HG03196 (cell line): ENCODE data around the gene TBC1D10B.
A peak's percentile ranks its signal among the peaks of the same experiment; 100 is the strongest.

Source experiments
- ATAC-seq: cut with Tn5 transposase; IDR thresholded peaks from one replicate; pipeline ENCODE4 v1.9.1; 2021; ENCODE audit not compliant: unreplicated experiment

The TBC1D10B gene

DNA sequence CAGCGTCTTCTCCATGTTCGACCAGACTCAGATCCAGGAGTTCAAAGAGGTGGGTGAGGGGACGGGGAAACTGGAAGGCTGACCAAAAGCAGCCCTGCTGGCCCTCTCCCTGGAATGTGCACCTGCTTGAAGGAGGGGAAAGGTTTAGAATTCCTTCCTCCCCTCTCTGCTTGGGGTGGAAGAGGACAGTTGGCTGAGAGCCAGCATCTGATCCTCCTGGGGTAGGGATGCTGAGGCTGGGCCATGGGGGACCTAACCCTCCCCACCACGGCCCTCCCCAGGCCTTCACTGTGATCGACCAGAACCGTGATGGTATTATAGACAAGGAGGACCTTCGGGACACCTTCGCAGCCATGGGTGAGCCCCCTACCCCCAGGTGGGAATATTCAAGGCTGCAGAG, 5.6 kb upstream of the TBC1D10B start:
- no peak for ATAC-seq

DNA sequence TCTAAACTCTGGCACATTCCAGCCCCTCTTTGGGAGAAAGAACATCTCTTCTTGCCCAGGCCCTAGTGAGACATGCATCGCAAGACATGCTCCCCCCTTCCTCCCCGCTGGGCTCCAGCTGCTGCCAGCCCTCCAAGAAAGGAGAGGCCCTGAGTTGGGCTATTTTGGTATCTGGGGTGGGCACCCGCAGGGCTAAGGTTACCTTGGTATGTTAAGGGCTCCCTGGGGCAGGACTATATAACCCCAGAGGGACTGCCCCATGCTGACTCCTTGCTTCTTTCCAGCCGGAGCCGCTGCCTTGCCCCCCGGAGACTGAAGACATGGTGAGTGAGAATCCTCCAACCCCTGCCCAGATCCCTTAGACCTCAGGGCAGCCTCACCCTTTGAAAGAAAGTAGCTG, 4.2 kb upstream of the TBC1D10B start, which contains the start of gene MYL11:
Gene MYL11 (plus strand): TSS at position 265 of the 400 bp plus-strand sequence. CDS start 56 bp downstream, at position 321.
- no peak for ATAC-seq

DNA sequence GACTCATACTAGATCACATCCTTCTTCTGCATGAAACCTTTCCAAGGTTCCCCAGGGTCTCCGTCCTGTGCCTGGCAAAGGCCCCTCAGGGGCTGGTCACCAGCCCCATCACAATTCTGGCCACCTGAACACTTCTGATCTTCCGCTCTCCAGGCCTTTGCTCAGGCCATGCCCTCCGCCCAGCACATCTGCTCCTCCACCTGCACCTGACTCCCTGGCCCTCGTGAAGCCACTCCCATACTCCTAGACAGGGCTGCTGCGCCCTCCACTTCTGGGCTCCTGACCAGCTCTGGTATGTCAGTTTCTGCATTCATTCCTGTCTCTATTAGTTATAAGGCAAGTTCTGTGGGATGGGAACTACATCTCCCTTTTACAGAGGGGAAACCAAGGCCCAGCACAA, 2.4 kb upstream of the TBC1D10B start:
- ATAC-seq = no peak

DNA sequence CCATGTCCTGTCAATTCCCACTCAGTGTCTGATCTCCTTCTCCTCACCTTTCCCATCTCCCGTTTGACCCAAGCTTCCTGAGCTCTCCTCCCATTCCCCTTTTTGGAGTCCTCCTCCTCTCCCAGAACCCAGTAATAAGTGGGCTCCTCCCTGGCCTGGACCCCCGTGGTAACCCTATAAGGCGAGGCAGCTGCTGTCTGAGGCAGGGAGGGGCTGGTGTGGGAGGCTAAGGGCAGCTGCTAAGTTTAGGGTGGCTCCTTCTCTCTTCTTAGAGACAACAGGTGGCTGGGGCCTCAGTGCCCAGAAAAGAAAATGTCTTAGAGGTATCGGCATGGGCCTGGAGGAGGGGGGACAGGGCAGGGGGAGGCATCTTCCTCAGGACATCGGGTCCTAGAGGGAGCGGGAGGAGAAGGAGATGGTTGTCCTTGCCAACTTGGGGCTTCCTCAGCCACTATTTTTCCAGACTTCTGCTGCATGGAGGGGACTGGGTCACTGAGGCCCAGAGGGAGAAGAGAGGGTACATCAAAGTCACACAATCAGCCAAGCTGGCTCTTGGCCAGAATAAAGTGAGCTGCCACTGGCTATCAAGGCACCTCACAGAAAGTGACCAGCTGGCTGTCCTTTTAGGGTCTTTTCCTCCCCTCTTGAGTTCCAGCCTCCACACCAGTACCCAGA, 1.9 kb upstream of the TBC1D10B start:
- ATAC-seq = no peak

DNA sequence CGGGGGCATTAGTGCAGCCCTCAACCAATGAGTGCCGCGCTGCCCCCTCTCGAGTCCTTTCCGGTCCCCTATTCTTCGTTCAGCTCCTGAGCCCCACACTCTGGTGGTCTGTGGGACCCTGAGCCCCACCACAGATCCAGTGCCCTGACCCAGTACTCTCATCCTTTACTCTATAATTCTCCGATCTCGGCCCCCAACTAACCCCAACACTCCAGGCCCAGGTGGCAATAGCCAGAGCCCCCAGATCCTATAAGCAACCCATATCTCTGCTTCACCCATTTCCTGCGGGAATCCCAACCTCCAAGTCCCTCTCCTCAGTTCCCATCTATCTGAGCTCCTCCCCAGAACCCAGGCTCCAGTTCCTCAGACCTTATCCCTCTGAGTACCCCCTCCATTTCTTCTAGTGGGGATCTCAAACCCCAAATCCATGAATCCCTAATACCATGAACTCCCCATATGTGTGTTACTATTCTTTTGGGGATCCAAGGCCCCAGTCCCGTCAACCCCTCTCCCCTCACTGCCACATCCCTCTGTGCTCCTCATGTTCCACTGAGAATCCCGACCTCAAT, 1.0 kb upstream of the TBC1D10B start:
- ATAC-seq = no peak

DNA sequence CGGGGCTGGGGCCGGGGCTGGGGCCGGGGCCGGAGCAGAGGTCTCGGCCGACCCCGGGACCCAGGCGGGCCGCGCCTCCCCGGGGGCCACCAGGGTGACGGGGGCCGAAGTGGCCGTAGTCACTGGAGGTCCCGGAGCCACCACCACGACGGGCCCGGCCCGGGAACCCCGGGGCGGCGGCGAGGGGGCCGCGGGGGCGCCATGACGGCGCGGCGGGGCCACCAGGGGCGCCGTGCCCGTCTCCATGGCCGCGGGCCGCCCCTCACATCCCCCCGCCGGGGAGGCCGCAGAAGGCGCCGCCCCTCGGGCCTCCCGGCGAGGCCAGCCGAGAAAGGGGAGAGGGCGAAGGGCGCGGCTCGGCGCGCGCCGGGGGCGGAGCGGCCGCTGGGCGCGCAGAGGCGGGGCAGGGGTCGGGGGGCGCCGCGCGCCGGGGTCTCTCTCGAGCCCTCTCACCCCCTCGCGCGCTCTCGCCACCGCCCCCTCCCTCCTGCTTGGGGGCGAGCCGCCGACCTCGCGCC, 297 bp downstream of the TBC1D10B start:
- ATAC-seq = peak; percentile 8

DNA sequence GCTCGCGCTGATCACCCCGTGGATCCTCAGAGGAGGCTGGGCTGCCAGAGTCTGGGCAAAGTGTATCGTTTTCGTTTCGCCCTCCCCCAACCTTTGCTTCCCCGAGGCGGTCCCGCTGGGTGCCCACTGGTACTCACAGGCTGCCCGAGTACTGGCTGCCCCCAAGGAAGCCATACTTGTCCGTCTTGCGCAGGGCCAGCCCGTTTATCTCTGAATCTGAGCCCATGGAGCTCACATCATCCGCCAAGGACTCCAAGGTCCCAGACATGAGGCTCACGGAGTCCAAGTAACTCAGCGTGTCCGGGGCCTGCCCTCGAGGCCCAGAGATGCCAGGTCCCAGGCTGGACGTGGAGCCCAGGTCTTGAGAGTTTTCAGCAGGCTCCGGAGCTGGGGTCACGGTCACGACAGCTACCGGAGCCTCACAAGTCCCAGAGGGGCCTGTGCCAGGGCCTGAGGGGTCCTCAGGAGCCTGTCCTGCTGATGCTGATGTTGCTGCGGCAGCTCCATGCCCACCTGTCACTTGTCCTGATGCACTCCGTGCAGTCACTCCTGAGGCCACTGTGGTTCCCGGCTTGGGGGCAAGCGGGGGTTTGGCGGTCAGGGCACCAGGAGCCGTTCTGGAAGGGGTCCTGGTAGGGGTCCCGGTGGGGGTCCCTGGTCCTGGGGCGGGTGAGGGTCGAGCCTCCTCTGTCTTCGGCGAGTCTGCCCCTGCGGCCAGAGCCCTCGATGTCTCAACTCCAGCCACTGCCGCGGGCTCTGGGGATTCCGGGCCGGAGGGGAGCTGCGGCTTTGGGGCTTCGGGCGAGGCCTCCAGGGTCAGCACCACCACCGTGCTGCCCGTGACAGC, 980 bp downstream of the TBC1D10B start:
- ATAC-seq = no peak

DNA sequence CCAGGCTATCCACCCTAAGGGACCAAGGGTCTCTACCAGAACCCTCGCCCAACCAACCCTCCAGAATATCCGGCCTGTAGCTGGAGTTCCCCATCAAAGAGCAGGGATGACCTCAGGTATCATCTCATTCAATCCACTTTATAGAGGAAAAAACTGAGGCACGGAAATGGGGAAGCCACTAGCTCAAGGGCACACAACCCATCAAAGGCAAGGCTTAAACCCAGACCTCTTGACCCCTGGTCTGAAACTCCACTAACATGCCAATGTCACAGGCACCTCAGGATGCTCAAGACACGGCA, 1.6 kb downstream of the TBC1D10B start:
- ATAC-seq = no peak

DNA sequence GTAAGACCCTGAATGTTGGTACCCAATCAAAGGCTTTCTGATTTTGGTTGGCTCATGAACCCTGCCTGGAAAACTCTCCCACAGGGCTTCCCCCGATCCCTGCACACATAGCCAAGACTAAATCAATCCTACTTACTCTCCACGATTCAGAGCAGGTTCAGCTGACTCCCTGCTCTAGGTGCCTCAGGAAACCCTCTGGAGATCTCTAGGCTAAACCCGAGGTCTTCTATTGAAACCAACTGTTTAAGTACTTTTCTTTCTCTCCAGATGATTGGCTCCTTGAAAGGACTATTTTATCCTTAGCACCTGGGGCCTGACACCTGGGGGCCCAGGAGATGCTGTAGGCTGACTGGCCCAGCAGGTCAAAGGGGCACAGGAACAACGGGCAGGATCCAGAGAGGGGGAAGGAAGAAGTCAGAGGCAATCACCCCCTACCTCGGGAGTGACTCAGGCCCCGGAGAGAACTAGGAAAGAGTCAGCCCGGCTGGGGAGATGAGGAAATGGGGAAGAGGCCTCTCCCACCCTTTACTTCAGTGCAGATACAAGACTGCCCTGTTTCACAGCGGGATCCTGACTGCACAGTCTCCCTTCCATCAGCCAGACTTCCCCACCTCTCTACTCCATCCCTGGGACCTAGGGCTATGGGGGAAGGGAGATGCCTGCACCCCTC, 2.0 kb downstream of the TBC1D10B start:
- ATAC-seq = no peak

DNA sequence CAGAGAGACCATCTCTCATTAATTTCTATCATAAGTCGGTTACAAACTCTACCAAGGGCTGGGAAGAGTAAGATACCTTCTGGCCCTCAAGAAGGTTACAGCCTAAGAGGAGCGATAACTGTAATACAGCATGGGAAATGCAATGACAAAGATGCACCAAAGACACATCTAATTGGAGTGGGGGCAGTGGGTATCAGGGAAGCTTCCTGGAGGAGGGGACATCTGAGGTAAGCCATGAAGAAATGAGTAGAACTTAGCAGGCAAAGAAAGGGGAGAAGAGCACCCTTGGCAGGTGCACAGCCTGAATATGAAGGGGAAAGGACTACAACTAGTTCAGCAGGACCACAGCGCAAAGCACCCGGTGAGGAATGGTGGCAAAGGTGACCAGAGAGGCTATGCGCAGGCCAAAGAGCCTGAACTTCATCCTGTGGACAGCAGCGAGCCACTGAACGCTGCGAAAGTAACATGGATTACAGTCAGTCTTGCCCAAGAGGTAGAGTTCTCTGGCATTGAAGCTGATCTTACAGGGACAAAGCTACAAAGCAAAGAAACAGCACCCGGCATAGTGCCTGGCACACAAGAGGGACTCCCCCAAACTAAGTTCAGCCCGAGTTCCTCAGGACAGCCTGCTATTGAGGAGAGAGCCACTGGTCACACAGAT, 2.8 kb downstream of the TBC1D10B start:
- no peak for ATAC-seq

DNA sequence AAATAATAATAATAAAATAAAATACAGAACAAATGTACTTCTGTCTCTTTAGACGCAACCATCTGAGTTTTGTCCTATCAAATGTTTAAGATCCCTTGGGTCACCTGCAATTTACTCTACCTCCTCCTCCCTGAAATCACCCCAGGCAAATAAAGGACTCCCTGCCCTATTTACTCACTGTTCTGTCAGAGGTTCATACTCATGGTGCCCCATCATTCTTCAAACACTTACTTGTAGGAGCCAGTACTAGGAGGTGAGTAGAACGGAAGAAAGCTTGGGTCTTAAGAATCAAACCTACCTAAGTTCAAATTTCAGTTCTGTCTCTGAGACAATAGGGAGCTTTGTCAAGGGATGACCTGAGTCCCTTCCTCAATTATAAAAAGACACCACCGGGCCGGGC, 3.8 kb downstream of the TBC1D10B start:
- no peak for ATAC-seq

DNA sequence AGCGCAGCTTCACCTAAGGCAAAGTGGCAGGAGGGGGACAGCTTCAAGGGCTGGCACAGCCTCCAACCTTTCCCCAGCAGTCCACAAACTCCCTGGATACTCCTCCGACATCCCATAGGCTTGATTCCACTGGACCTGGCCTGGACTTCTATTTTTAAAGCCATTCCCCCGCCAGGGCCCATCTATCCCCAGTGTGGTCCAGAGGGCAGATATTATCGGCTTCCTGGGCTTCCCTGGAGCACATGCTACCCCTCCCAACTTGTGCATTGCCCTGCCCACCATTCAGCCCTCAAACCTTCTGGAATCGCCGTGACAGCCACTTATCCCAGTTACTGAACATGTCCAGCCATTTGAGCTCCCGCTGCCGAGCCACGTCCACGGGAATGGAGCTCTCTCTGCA, 5.1 kb downstream of the TBC1D10B start:
- no peak for ATAC-seq

DNA sequence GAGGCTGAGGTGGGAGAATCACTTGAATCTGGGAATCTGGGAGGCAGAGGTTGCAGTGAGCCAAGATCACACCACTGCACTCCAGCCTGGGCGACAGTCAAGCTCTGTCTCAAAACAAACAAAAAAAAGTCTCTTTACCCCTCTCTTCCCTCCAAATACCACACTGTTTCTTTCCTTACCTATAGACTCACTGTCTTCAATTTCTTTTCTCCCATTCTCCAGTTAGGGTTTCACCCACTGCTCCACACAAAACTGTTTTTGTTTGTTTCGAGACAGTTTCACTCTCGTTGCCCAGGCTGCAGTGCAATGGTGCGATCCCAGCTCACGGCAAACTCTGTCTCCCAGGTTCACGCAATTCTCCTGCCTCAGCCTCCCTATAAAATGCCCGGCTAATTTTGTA, 9.1 kb downstream of the TBC1D10B start:
- no peak for ATAC-seq

DNA sequence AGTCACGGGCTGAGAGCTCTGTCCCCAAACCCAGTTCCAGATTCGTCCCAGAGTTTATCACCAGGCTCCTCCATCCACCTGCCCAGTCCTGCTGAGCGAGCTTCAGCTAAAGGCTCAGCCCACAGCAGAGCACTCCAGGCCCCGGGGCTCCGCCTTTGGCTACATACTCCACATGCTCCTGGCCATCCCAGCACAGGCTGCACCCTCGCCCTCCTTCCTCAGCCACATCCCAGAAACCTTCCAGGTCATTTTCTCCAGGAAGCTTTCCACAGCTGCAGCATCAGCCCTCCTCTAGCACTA, 10.5 kb downstream of the TBC1D10B start:
- no peak for ATAC-seq

DNA sequence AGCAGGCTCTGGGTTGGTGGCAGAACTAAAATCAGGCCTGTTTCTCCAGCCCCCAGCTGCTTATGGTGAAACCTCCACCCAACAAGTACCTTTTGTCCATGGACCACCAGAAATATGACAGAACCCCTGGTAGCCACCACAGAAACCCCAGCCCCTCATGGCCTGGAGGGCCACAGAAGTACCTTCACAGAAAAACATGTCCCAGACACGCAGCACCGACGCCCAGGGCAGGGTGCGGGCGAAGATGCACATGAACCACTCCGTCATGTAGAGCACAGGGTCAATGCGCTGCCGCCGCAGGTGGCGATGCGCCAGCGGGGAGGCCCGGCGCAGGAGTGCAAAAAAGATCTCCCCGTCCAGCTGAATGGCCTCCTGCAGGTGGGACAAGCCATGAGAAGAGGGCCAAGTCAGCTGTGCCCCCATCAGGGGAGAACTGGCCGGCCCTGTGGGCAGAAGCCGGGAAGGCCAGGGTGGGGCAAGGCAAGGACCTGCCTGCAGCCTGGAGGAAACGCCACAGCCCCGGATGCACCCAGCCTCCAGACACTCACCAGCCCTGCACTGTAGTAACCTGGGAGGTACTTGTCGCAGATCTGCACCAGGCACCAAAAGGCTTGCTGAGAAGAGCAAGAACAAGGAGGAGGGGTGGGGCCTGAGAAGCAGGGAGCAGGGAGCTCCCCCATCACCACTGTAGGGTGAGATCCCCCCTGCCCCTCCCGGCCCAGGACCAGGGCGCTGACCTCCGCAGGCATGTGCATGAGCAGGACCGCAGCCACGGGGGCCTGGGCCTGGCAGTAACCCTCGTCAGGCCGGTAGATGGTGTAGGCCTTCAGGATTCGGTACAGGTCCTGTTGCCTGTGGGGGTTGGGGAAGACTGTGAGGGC, 11.1 kb downstream of the TBC1D10B start:
- ATAC-seq = no peak

DNA sequence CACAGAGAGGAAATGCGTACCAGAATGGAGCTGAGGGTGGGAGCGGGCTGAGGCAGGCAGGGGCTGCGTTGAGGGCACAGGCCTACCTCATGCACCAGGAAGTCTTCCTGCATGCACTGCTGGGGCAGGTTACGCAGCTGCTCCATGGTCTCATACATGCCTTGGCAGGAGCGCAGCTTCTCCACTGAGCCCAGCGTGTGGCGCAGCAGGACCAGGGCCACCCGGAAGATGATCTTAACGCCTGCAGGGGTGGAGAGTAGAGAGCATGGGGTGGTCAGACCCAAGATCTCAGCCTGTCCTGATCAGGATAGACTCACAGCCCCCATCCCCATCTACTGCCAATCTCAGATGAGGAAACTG, 11.7 kb downstream of the TBC1D10B start:
- no peak for ATAC-seq

DNA sequence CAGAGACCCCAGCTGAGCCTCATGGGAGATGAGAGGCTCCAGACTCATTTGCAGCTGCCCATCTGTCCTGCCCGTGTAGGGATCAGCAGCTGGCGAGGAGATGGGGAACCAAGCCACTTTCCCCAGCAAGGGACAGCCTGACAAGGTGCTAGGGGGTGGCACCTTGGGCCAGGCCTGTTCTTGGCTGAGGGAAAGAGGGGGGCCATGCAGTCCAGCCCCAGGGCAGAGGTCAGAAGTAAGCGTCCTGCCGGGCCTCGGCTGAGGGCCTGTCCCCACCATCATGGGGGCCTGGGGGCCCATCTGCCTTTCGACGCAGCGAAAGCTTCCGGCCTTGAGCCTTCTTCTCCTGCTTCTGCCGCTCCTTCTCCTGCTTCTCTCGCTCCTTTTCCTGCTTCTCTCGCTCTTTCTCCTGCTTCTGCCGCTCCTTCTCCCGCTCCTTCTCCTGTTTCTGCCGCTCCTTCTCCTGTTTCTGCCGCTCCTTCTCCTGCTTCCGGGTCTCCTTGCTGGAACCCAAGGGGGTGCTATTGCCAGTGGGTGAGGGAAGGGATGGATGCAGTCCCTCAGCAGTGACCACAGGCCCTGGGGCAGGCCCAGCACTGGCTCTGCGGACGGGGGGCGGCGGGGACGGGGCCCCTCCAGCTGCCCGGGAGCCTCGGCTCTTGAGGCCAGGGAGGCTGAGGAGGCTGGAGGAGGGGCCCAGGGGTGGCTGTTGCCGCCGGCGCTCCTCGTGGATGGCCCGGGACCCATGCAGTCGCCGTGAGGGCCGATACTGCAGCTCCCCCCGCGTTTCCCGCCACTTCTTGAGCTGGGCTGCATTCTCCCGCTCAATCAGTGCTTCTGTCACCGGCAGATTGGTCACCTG, 12.3 kb downstream of the TBC1D10B start:
- ATAC-seq = no peak

DNA sequence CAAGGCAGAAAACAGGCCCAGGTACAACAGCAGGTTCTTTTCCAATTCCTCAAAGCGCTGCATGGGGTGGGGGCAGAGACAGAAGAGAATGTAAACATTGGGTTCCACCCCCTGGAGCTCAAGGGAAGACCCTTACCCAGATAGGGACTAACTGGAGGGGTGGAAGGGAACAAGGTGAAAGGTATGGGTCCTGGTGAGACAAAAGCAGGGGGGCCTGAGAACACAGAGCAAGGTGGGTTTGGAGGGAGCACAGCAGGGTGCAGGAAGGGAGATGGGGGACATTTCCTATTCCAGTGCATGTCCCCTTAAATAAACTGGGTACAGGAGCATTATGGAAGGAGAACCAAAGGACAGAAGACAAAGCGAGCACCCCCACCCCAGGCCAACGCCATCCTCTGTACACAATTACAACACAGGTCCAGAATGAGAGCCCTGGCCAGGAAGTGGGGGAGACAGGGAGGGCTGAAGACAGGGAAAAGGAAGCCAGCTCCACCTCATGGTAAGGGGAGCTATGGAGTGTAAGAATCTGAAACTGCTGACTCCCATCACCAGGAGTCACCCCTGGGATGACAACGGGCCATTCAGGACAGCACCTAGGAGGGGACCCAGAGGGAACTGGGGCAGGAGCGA, 13.1 kb downstream of the TBC1D10B start:
- ATAC-seq = no peak
